Fibroblast of the conjunctiva (primary cell): ENCODE data around the gene SHROOM4.

Experiments
- DNase-seq: peaks from one replicate; pipeline ENCODE4 v3.0.0-alpha.2; 2010; ENCODE audit warnings: low read depth

Gene SHROOM4

DNA sequence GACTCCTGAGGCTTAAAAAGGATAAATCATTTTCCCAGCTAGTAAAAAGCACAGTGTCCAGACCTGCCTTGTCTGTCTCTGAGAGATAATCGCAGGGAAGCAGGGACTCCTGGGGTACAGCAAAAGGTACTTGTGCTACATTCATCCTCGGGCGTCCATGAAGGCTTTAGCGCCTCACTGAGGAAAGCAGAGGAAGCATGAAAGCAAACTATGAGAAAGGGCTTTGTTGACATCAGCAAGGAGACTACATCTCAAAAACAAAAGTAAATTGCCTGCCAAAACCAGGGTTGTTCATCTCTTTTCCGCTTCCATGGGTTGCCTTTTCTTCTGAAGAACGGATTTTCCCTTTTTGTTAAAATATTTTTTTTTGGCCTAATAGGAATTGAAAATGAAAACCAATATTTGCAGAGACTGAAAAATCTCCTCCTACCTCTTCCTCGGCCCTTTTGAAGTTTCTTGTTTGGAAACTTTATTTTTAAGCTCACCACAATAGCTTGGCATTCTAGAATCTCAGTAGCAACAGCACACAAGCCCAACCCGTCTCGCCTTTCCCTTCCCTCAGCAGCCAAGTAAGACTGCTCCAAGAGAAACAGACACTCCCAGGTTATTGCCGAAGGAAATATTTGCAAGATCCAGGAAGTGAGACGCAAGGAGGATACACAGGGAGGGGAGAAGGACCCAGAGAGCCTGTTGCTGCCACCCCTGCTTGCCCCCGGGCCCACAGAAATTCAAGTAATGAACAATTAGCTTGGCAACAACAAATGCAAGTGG, 195.0 kb downstream of the SHROOM4 start:
- no peak for DNase-seq

DNA sequence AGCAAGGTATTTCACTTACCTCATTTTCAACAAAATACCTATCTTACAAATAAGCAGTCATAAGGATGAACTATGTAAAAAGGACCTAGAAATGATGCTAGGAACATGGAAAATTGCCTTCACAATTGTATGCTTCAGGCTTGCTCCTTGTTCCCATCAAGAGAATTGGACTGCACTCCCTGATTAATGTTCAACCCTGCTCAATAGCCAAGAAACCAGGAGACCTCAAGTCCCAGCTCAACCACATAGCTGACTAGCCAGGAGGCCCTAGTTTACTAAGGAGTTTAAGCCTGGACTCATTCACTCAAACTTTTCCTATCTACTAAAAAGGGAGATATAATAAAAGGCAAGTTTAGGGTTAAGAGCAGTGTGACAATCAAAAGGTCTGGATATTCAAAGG, 196.8 kb downstream of the SHROOM4 start:
- no peak for DNase-seq

DNA sequence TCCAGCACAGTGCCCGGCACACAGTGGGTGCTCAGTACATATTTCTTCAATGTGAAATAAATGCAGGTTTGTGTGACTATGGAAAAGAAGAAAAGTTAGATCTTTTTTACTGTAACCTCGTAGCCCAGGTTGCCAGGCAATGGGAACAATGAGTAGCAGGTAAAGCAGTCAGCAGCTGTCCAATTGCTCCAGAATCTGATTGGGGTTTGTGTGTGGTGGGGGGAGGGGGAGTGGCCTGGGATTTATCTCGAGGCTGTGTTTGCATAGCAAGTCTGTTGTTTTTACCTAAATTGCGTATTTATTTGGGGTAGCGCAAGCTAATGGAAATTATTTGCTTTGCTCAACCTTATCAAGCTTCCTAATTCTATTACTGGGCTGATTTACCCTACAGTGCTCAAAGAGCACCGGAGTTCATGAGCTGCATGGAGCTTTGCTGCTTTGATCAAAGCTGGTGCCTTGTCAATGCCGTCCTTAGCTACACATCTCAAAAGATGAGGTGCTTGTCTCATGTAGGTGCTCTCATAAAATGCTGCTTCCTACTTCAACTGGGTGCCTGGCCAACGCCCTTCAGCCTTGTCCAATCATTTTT, 198.3 kb downstream of the SHROOM4 start:
- DNase-seq: no peak

DNA sequence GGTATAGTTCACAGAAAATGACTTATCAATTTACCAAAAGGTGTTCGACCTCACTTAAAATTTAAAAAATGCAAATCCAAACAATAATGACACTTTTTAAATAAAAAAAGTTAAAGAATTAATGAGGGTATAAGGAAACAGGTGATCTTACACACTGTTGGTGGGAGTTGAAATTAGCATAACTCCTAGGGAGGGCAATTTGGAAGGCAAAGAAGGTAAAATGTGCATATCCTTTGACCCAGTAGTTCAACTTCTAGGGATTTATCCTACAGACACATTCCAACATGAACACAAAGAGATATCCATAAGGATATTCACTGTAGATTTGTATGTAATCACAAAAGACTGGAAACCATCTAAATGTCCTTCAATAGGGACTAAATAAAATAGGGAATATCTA, 199.5 kb downstream of the SHROOM4 start:
- no peak for DNase-seq

DNA sequence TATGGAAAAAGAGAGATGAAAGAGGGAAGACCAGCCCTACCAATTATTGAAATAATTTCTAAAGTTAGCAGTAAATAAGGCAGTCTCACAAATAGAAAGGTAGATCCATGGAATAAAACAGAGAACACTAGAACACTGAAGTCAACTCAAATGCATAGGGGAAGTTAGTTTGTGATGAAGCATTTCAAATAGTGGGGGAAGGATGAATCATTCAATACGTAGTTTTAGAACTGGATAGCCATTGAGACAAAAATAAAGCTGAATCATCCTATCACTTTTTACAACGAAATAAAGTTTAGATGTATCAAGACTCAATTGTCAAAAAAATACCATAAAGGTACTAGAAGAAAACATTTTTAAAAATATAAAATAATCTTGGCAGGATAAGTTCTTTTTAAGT, 200.1 kb downstream of the SHROOM4 start:
- no peak for DNase-seq

DNA sequence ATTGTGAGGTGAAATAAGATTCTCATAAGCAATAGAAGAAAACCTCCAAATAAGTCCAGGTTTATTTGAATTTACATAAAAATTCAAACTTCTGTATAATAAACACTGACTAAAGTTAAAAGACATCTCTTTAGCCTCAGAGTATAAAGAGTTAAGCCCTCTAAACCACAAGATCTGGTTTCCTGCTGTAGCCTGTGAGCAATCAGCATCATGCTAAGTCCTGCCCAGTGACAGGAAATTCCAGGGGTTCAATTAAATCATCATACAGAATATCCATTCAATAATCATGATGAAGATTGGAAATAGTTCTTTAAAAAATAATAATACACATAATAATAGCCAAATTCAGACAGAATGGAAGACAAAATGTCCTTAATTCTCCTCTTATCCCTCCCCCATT, 204.2 kb downstream of the SHROOM4 start:
- no peak for DNase-seq

DNA sequence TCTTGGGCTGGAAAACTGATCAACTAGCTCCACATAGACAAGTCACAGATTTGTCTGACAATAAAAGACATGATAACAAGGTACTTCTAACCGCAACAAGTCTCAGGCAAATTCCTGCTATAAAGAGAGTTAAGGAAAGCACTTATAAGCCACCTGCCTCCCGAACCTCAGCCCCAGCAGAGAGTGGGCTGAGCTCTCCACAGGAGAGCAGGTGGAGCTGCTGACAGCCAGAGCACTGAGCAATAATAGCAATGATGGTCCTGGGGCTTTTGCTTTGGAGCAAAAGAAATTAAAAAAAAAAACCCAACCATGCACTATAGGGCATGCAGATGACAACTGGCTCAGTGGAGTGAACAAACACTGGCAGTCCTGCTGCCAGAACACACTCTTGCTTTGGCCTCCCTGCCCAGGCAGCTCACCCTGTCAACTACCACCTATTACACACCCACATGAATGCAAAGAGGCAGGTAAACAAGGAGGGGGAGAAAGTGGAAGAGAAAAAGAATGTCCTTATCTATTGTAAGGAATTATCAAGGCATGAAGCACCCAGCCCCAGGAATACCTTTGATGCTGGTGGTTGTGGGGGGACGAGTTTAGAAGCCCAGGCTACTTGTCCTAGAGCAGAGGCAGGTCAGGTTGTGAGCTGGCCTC, 207.6 kb downstream of the SHROOM4 start:
- DNase-seq: no peak

DNA sequence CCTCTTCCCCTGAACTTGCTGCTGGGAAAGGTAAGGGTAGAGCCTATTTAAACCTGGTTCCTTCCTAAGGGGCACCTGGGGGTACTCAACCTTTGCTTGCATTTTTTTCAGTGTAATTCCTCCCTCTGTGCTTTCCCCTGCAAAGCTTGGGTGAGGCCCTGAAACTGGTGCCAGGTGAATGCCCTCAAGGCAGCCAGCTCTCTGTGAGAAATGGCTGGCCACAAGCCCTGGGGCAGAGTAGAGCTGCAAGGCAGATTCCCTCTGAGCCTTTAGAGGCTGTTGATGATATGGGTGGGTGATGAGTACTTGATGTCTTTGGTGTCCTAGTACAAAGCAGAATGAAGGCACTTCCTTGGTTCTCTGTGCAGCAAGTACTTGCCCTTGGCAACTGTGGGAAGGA, 217.9 kb downstream of the SHROOM4 start:
- no peak for DNase-seq

DNA sequence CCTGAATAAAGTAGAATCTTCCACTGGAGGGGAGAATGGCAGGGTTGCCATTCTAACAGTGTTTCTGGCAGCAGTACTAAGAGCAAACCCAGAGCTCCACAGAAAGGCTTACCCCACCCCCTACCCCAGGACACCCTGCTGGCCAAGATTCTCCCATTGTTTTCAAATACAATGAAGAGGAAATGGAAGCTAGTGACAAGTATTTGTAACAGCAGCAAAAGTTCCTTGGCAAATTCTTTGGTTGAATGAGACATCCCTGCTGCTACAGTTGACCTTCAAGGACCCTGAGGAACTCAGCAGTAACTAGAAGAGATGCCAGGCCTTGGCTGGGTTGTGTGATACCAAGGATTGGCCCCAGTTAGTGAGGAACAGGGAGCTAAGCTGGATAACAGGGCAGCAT, 219.2 kb downstream of the SHROOM4 start:
- no peak for DNase-seq

DNA sequence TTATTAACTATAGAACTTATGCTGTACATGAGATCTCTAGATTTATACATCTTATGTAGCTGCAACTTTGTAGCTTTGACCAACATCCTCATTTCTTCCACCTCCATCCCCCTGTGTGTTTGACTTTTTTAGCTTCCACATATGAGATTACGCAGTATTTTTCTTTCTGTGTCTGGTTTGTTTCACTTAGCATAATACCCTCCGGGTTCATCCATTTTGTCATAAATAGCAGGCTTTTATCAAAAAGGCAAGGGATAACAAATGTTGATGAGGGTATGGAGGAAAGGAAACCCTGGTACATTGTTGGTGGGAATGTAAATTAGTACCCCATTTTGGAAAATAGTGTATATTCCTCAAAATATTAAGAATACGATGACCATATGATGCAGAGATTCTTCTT, 227.0 kb downstream of the SHROOM4 start:
- DNase-seq: no peak

DNA sequence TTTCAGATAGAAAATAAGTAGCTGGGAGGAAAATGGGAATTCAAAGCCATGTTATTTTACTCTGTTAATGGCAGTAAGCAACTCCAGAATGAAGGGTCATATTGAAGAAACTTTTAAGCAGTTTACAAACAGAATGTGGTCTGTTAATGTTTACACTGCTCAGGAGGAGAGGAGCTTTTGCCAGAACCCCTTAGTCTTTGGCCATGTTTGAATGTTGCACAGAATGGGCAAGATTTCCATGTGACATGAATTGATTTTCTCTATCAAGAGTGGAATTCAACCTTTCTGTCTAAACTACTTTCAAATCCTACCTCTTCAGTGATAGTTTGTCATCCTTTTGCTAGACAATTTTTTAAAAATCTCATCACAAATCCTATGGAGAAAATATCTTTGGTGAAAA, 227.6 kb downstream of the SHROOM4 start:
- DNase-seq: no peak

DNA sequence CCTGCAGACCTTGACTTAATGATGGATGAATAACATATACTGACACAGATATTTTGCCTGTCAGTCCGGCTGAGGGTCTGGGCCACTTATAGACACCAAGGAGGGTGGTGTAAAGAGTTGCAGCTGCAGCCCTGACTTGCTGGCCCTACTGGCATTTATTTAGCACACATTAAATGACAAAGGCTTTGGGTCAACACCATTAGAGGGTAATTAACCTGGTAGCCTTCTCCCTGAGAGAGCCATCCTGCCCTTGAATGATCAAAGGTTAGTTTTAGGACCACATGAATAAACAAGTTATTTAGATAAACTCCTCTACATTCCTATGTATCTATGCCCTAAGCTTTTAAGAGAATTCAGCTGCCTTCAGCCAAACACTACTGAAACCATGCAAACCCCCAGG, 232.6 kb downstream of the SHROOM4 start:
- DNase-seq: no peak

DNA sequence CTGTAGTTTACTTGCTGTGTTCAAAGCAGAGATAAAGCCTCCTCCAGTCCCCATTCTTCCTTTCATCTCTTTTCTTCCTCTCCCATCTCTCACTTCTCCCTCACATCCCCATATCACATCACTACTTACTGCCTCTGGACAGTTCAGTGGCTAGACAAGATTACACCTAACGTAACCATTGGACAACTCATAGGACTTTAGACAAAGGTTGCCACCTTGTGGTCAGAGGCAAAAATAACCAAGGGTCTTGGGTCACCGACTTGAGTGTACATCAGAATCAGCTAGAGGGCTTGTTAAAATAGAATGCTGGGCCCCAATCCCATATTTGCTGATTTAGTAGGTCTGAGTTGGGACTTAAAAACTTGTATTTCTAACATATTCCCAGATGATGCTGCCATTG, 234.0 kb downstream of the SHROOM4 start:
- DNase-seq: peak; percentile 46

DNA sequence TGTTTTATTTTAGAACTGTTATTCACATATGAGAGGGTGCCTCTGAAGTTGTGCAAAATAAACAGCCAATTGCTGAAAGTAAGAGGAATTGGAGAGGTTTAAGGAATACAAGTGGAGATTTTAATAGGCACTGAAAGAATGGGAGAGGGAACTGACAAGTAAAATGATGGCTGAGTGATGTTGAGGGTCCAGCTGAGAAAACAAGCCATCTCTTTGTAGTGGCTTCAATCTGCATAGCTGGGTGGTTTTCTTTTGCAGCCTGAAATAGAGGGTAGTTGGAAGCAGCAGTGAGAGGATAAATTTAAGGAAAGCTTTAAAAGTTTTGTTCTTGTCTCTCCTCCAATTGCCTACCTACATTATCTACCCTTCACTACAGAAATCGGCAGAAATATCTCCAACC, 236.7 kb downstream of the SHROOM4 start:
- DNase-seq: no peak

DNA sequence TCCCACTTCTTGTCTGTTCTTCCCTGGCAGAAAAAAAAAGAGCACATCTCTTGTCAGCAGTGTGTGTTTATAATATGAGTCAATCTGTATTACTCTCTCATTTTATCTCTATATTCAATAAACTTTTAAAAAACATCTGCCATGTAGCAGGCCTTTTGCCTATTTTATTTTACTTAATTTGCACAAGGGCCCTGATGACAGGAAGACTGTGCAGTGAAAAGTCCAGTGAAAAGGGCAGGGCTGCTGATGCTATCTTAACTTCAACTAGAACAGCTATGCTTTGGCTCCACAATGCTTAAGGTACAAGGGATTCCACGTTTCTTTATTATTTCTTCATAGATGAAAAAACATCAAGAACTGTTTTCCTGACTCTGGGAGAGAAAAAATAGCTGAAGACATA, 246.4 kb downstream of the SHROOM4 start:
- no peak for DNase-seq

DNA sequence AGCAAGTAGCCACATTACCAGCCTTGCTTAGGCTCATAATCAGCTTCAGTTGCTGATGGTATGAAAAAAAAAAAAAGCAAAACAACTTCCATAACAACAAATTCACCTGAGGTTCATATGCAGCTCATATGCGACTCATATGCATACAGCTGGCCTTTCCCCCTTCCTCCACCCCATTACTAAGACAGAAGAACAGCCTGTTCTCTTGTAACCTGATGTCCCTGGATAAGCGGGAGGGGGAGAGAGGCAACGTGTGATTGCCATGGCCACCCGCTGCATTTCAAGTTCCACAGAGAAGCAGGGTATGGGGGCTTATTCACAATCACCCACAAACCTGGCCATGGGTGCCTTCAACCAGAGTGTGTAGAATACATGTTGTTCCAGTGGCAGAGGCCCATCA, 248.3 kb downstream of the SHROOM4 start:
- DNase-seq: no peak
